ENCODE data around the gene CTSL.

CTSL gene

GRCh38 chr9:87712801-87713277 lies 13.1 kb upstream of the CTSL start:
- DNase-seq (ENCODE audit: low read depth), result no peak
- no peak overlapping the region for H3K4me3 ChIP-seq (ENCODE audit: low read depth, low read length)
- no peak for TF ChIP-seq CTCF (IDR thresholded peaks at IDR 0.05; ENCODE audit: insufficient read depth, low read depth, low read length, missing control alignments)

- H3K4me3 ChIP-seq (ENCODE audit: low read depth, low read length), result no peak overlapping the region
- no peak for TF ChIP-seq CTCF (IDR thresholded peaks at IDR 0.05; ENCODE audit: insufficient read depth, low read depth, low read length, missing control alignments)
Measured at GRCh38 chr9:87713278-87713987, 12.5 kb upstream of the CTSL start.

GRCh38 chr9:87713988-87714330 lies 12.0 kb upstream of the CTSL start:
- no peak overlapping the region for H3K4me3 ChIP-seq (ENCODE audit: low read depth, low read length)
- DNase-seq (ENCODE audit: low read depth), result no peak
- no peak for TF ChIP-seq CTCF (IDR thresholded peaks at IDR 0.05; ENCODE audit: insufficient read depth, low read depth, low read length, missing control alignments)

More at GRCh38 chr9:87713278-87713987, 12.5 kb upstream of the CTSL start:
- DNase-seq (ENCODE audit: low read depth), result no peak

GRCh38 chr9:87714819-87715218 lies 11.1 kb upstream of the CTSL start:
- no peak for DNase-seq (ENCODE audit: low read depth)
- TF ChIP-seq CTCF (IDR thresholded peaks at IDR 0.05; ENCODE audit: insufficient read depth, low read depth, low read length, missing control alignments), result no peak
- H3K4me3 ChIP-seq (ENCODE audit: low read depth, low read length), result no peak overlapping the region

- no peak for TF ChIP-seq CTCF (IDR thresholded peaks at IDR 0.05; ENCODE audit: insufficient read depth, low read depth, low read length, missing control alignments)
- H3K4me3 ChIP-seq (ENCODE audit: low read depth, low read length), result no peak overlapping the region
Measured at GRCh38 chr9:87716141-87716540, 9.8 kb upstream of the CTSL start.

GRCh38 chr9:87717456-87717855 lies 8.5 kb upstream of the CTSL start:
- no peak for DNase-seq (ENCODE audit: low read depth)
- H3K4me3 ChIP-seq (ENCODE audit: low read depth, low read length), result no peak overlapping the region
- TF ChIP-seq CTCF (IDR thresholded peaks at IDR 0.05; ENCODE audit: insufficient read depth, low read depth, low read length, missing control alignments), result no peak

More at GRCh38 chr9:87716141-87716540, 9.8 kb upstream of the CTSL start:
- DNase-seq (ENCODE audit: low read depth), result no peak

- no peak for DNase-seq (ENCODE audit: low read depth)
- TF ChIP-seq CTCF (IDR thresholded peaks at IDR 0.05; ENCODE audit: insufficient read depth, low read depth, low read length, missing control alignments), result no peak
- no peak overlapping the region for H3K4me3 ChIP-seq (ENCODE audit: low read depth, low read length)
Measured at GRCh38 chr9:87718231-87718630, 7.7 kb upstream of the CTSL start.

All from GM12865 (cell line).